Vagina (tissue), 2 donors: ENCODE measurements around the gene CCNT1.

ENCODE experiments used
- CTCF ChIP-seq, 3 experiments: fragments of 450-650 bp in 2 of 3; fragments of 200-600 bp in 1 of 3; sonication (generic) in 1 of 3; IDR thresholded peaks; one replicate each; pipeline ENCODE4 v1.5.1; 2017 to 2019; ENCODE audit warnings: antibody characterized with exemption in 3 of 3, mild to moderate bottlenecking in 2 of 3, moderate library complexity in 2 of 3
- POLR2AphosphoS5 ChIP-seq, 2 donors: sonication (generic); formaldehyde crosslinking; IDR thresholded peaks; one replicate each; pipeline ENCODE4 v1.9.0; 2017; ENCODE audit warnings: antibody characterized with exemption in 2 of 2, mild to moderate bottlenecking in 2 of 2, low read depth in 1 of 2; ENCODE audit not compliant: insufficient read depth in 1 of 2

GRCh38 chr12:48643011-48643410 is 73.5 kb downstream of the CCNT1 start:
- no peak for TF ChIP-seq POLR2AphosphoS5 (IDR thresholded peaks at IDR 0.05; ENCODE audit: insufficient read depth in 1 of 2, low read depth in 1 of 2)
- no peak for TF ChIP-seq CTCF (IDR thresholded peaks at IDR 0.05)
